GM19328 (cell line): ENCODE measurements around the gene KRT13.

Source experiments
- ATAC-seq: cut with Tn5 transposase; IDR thresholded peaks from one replicate; pipeline ENCODE4 v1.9.1; 2021; ENCODE audit warnings: mild to moderate bottlenecking, moderate library complexity; ENCODE audit not compliant: unreplicated experiment

KRT13 gene

GRCh38 chr17:41537990-41538389 lies 32.6 kb upstream of the KRT13 start:
- no peak for ATAC-seq

GRCh38 chr17:41537614-41537954 lies 32.2 kb upstream of the KRT13 start:
- no peak for ATAC-seq

- no peak for ATAC-seq
Observed at GRCh38 chr17:41536741-41537613, 31.6 kb upstream of the KRT13 start.

GRCh38 chr17:41535764-41536481 lies 30.5 kb upstream of the KRT13 start:
- ATAC-seq: no peak

- ATAC-seq: no peak
Observed at GRCh38 chr17:41534899-41535546, 29.6 kb upstream of the KRT13 start.

GRCh38 chr17:41533613-41534012 lies 28.2 kb upstream of the KRT13 start:
- ATAC-seq: no peak

- ATAC-seq: no peak
Observed at GRCh38 chr17:41532947-41533570, 27.6 kb upstream of the KRT13 start.

- no peak for ATAC-seq
Observed at GRCh38 chr17:41531993-41532392, 26.6 kb upstream of the KRT13 start.

- no peak for ATAC-seq
Observed at GRCh38 chr17:41530062-41531048, 24.9 kb upstream of the KRT13 start.

GRCh38 chr17:41529491-41529915 lies 24.1 kb upstream of the KRT13 start:
- no peak for ATAC-seq

GRCh38 chr17:41528959-41529353 lies 23.5 kb upstream of the KRT13 start:
- ATAC-seq: no peak

GRCh38 chr17:41527063-41528023 lies 21.9 kb upstream of the KRT13 start:
- no peak for ATAC-seq

GRCh38 chr17:41524261-41524660 lies 18.8 kb upstream of the KRT13 start:
- no peak for ATAC-seq

GRCh38 chr17:41523787-41524186 lies 18.4 kb upstream of the KRT13 start:
- ATAC-seq: no peak

GRCh38 chr17:41523225-41523593 lies 17.8 kb upstream of the KRT13 start:
- ATAC-seq: no peak

GRCh38 chr17:41522301-41523224 lies 17.2 kb upstream of the KRT13 start:
- ATAC-seq: no peak

- ATAC-seq: no peak
Observed at GRCh38 chr17:41521574-41522261, 16.3 kb upstream of the KRT13 start.
